SK-N-SH treated with all-trans-retinoic acid at 6 μM for 48 hours (cell line): ENCODE results near the gene CHRNA4.

Experiments used
- GLIS3 ChIP-seq: fragments of 250-450 bp; sonication (Bioruptor Pico); IDR thresholded peaks from 2 replicates; pipeline ENCODE4 v1.5.0; 2020; ENCODE audit warnings: mild to moderate bottlenecking, moderate library complexity
- RARB ChIP-seq: fragments of 250-450 bp; sonication (Bioruptor Pico); IDR thresholded peaks from 2 replicates; pipeline ENCODE4 v1.8.0; 2021; ENCODE audit warnings: mild to moderate bottlenecking, moderate library complexity
- TCF4 ChIP-seq: fragments of 250-450 bp; sonication (Bioruptor Pico); IDR thresholded peaks from 2 replicates; pipeline ENCODE4 v1.8.0; 2021; ENCODE audit warnings: mild to moderate bottlenecking, moderate library complexity, borderline replicate concordance
- ZFP3 ChIP-seq: fragments of 250-450 bp; sonication (Bioruptor Pico); IDR thresholded peaks from 2 replicates; pipeline ENCODE4 v1.5.0; 2020; ENCODE audit warnings: mild to moderate bottlenecking, moderate library complexity
- ZFP30 ChIP-seq: fragments of 450-650 bp; formaldehyde crosslinking; IDR thresholded peaks from 2 replicates; pipeline ENCODE4 v1.5.0; 2022; ENCODE audit warnings: mild to moderate bottlenecking, moderate library complexity
- ZNF565 ChIP-seq: fragments of 450-650 bp; formaldehyde crosslinking; conservative IDR thresholded peaks from 2 replicates; pipeline ENCODE4 v1.5.0; 2020; ENCODE audit warnings: low read depth, mild to moderate bottlenecking, moderate library complexity
- ZNF70 ChIP-seq: fragments of 450-650 bp; formaldehyde crosslinking; IDR thresholded peaks from 2 replicates; pipeline ENCODE4 v1.5.0; 2020; ENCODE audit warnings: mild to moderate bottlenecking, moderate library complexity
- TF ChIP-seq, protein P1 (sequence below): fragments of 250-450 bp; sonication (Bioruptor Pico); IDR thresholded peaks from 2 replicates; pipeline ENCODE4 v1.8.0; 2020; ENCODE audit warnings: mild to moderate bottlenecking, moderate library complexity, borderline replicate concordance
- TF ChIP-seq, protein P2 (sequence below): fragments of 250-450 bp; sonication (Bioruptor Pico); IDR thresholded peaks from 2 replicates; pipeline ENCODE4 v1.5.1; 2021; ENCODE audit warnings: mild to moderate bottlenecking, moderate library complexity
- TF ChIP-seq, protein P3 (sequence below): fragments of 250-450 bp; sonication (Bioruptor Pico); IDR thresholded peaks from 2 replicates; pipeline ENCODE4 v1.8.0; 2021; ENCODE audit warnings: low read depth, mild to moderate bottlenecking, moderate library complexity, borderline replicate concordance

DNA sequence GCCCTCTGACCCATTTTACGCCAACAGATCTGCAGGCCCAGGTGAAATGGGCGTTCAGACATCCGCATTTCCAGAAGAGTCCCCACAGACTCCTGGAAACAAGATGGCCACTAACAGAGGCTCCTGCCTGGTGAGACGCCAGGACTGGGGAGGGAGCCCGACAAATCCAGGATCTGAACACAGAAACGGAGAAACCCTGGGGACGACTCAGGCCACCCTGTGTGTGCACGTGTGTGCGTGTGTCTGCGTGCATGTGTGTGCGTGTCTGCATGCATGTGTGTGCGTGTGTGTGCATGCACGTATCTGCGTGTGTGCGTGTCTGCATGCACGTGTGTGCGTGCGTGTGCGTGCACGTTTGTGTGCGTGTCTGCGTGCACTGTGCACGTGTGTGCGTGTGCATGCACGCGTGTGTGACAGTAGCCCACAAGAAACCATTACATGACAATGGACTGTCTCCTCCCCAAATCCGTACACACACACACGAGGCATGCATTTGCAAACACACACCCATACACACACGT, 24.9 kb downstream of the CHRNA4 start:
- TF ChIP-seq, protein P1, sequence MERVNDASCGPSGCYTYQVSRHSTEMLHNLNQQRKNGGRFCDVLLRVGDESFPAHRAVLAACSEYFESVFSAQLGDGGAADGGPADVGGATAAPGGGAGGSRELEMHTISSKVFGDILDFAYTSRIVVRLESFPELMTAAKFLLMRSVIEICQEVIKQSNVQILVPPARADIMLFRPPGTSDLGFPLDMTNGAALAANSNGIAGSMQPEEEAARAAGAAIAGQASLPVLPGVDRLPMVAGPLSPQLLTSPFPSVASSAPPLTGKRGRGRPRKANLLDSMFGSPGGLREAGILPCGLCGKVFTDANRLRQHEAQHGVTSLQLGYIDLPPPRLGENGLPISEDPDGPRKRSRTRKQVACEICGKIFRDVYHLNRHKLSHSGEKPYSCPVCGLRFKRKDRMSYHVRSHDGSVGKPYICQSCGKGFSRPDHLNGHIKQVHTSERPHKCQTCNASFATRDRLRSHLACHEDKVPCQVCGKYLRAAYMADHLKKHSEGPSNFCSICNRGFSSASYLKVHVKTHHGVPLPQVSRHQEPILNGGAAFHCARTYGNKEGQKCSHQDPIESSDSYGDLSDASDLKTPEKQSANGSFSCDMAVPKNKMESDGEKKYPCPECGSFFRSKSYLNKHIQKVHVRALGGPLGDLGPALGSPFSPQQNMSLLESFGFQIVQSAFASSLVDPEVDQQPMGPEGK (CRISPR knock-in tag) = no peak
- TF ChIP-seq GLIS3 (no peak), ZNF70 (no peak), ZNF565 (CRISPR knock-in tag) (no peak), ZFP3 (no peak), TCF4 (CRISPR knock-in tag) (no peak), RARB (CRISPR knock-in tag) (no peak), ZFP30 (CRISPR knock-in tag) (no peak)
- TF ChIP-seq, protein P2, sequence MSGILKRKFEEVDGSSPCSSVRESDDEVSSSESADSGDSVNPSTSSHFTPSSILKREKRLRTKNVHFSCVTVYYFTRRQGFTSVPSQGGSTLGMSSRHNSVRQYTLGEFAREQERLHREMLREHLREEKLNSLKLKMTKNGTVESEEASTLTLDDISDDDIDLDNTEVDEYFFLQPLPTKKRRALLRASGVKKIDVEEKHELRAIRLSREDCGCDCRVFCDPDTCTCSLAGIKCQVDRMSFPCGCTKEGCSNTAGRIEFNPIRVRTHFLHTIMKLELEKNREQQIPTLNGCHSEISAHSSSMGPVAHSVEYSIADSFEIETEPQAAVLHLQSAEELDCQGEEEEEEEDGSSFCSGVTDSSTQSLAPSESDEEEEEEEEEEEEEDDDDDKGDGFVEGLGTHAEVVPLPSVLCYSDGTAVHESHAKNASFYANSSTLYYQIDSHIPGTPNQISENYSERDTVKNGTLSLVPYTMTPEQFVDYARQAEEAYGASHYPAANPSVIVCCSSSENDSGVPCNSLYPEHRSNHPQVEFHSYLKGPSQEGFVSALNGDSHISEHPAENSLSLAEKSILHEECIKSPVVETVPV (CRISPR knock-in tag) = no peak
- TF ChIP-seq, protein P3, sequence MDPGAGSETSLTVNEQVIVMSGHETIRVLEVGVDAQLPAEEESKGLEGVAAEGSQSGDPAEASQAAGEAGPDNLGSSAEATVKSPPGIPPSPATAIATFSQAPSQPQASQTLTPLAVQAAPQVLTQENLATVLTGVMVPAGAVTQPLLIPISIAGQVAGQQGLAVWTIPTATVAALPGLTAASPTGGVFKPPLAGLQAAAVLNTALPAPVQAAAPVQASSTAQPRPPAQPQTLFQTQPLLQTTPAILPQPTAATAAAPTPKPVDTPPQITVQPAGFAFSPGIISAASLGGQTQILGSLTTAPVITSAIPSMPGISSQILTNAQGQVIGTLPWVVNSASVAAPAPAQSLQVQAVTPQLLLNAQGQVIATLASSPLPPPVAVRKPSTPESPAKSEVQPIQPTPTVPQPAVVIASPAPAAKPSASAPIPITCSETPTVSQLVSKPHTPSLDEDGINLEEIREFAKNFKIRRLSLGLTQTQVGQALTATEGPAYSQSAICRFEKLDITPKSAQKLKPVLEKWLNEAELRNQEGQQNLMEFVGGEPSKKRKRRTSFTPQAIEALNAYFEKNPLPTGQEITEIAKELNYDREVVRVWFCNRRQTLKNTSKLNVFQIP (CRISPR knock-in tag) = no peak
